Kidney (tissue), 14 donors: ENCODE results near the gene CCDC88C. TPM values are rescaled to one million over a fixed set of nuclear protein-coding genes. Genes with fewer than 3 reads are reported as not detected.
"Not testable (repeated sequence)": the region's sequence is repeated elsewhere in the genome, so short reads cannot be mapped to it uniquely, and the experiment has no call there.

Experiments
- DNase-seq, 5 donors: peaks; one replicate each; pipeline ENCODE4 v3.0.0-alpha.2; 2013 to 2020
- FAIRE-seq: peaks from 2 replicates; lab custom pipeline; 2012; peaks lifted over from hg19 to GRCh38; lab: Jason Lieb, UNC
- H3K27ac ChIP-seq, 2 donors: one replicate each; pipeline ENCODE4 v1.7.0; 2013; ENCODE audit warnings: low read depth in 2 of 2, low read length in 2 of 2, inconsistent platforms in 1 of 2
- H3K27me3 ChIP-seq: one replicate; pipeline ENCODE4 v1.7.1; 2013; ENCODE audit warnings: low read length, inconsistent platforms; ENCODE audit not compliant: control insufficient read depth, insufficient read depth
- H3K36me3 ChIP-seq, 3 donors: one replicate each; pipeline versions ENCODE4 v1.7.0 to v1.7.1; 2013; ENCODE audit warnings: low read length in 3 of 3, control low read depth in 1 of 3, inconsistent platforms in 1 of 3; ENCODE audit not compliant: insufficient read depth in 3 of 3, control insufficient read depth in 2 of 3
- H3K4me1 ChIP-seq, 3 donors: one replicate each; pipeline versions ENCODE4 v1.7.0 to v1.7.1; 2013; ENCODE audit warnings: low read length in 3 of 3, inconsistent platforms in 1 of 3, low read depth in 1 of 3; ENCODE audit not compliant: control insufficient read depth in 2 of 3, insufficient read depth in 2 of 3
- H3K4me3 ChIP-seq, 3 donors: one replicate each; pipeline versions ENCODE4 v1.7.0 to v1.8.1; 2013; ENCODE audit warnings: low read length in 3 of 3, control low read depth in 1 of 3, inconsistent platforms in 1 of 3
- H3K9ac ChIP-seq, 3 donors: one replicate each; pipeline versions ENCODE4 v1.7.0 to v1.7.1; 2013; ENCODE audit warnings: low read length in 3 of 3, control low read depth in 1 of 3, inconsistent platforms in 1 of 3
- H3K9me3 ChIP-seq, 3 donors: one replicate each; pipeline versions ENCODE4 v1.7.0 to v1.7.1; 2013; ENCODE audit warnings: low read length in 3 of 3, control low read depth in 1 of 3, inconsistent platforms in 1 of 3; ENCODE audit not compliant: control insufficient read depth in 2 of 3, insufficient read depth in 1 of 3
- intact Hi-C: fragments of 100-400 bp; cut with DNase I; formaldehyde crosslinking; loops from one replicate; pipeline ENCODE4 v1.11.1; 2022
- polyA plus RNA-seq: library from polyadenylated mRNA; stranded (reverse); fragments of 350-450 nt; fragmentation: Illumina TruSeq; extraction: RNeasy Lipid Tissue Mini Kit (QIAGEN cat#74804); gene quantifications from one replicate; pipeline ENCODE4 v1.2.3, GENCODE V29; 2014; ENCODE audit warnings: low read depth, low replicate concordance; ENCODE audit not compliant: insufficient read depth
- total RNA-seq: library from RNA; stranded (reverse); fragmentation: NEBNext Ultra II Directional; extraction: Animal tissue kit (Norgen Biotek cat#: 25700); gene quantifications from one replicate; pipeline ENCODE4 v1.2.1, GENCODE V29; 2021
- TF ChIP-seq, protein P1 (sequence below): IDR thresholded peaks from 3 replicates; pipeline ENCODE4 v1.5.1; 2012; ENCODE audit warnings: mild to moderate bottlenecking, moderate library complexity, borderline replicate concordance; ENCODE audit not compliant: insufficient read depth; ENCODE audit errors: extremely low read depth
- donor health status: control.
- donor health status: control.
- donor health status: control.
- donor health status: control.
- donor health status: control.
- donor health status: DM: yes; HTN: yes; CAD: no.
- donor health status: Normal renal cell carcinoma (clear cell type).

Gene CCDC88C
- total and polyA plus RNA-seq, 2 donors from 2014 or later, result 6.6 to 32.8 TPM

DNA sequence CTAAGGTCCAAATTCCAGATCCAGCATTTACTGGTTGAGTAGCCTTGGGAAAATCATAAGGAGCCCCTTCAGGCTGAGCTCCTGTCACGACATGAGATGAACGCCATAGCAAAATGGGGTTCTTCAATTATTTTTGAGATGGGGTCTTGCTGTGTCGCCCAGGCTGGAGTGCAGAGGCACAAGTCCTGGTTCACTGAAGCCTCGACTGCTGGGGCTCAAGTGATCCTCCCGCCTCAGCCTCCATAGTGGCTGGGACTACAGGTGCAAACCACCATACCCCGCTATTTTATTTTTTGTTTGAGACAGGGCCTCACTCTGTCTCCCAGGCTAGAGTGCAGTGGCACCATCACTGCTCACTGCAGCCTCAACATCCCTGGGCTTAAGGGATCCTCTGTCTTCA lies 147.4 kb downstream of the CCDC88C start:
- DNase-seq (no peak), FAIRE-seq (no peak)
- no peak overlapping the region for H3K4me3 ChIP-seq
- no peak overlapping the region for H3K9ac ChIP-seq
- no peaks in the 10 kb centered on the region for H3K36me3 ChIP-seq
- intact Hi-C loops, result loop anchor here (5.0 kb wide), 1 partner anchor 93 kb away; no protein-coding TSS in a partner anchor
- H3K9me3 ChIP-seq, result no peaks in the 10 kb centered on the region
- H3K27me3 ChIP-seq, result no peaks in the 10 kb centered on the region
- no peak overlapping the region for H3K27ac ChIP-seq
- H3K4me1 ChIP-seq, result peaks cover 0 to 9% (median 6%) of the 10 kb centered on the region in 3 donors
- TF ChIP-seq, protein P1, sequence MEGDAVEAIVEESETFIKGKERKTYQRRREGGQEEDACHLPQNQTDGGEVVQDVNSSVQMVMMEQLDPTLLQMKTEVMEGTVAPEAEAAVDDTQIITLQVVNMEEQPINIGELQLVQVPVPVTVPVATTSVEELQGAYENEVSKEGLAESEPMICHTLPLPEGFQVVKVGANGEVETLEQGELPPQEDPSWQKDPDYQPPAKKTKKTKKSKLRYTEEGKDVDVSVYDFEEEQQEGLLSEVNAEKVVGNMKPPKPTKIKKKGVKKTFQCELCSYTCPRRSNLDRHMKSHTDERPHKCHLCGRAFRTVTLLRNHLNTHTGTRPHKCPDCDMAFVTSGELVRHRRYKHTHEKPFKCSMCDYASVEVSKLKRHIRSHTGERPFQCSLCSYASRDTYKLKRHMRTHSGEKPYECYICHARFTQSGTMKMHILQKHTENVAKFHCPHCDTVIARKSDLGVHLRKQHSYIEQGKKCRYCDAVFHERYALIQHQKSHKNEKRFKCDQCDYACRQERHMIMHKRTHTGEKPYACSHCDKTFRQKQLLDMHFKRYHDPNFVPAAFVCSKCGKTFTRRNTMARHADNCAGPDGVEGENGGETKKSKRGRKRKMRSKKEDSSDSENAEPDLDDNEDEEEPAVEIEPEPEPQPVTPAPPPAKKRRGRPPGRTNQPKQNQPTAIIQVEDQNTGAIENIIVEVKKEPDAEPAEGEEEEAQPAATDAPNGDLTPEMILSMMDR, result no peak

DNA sequence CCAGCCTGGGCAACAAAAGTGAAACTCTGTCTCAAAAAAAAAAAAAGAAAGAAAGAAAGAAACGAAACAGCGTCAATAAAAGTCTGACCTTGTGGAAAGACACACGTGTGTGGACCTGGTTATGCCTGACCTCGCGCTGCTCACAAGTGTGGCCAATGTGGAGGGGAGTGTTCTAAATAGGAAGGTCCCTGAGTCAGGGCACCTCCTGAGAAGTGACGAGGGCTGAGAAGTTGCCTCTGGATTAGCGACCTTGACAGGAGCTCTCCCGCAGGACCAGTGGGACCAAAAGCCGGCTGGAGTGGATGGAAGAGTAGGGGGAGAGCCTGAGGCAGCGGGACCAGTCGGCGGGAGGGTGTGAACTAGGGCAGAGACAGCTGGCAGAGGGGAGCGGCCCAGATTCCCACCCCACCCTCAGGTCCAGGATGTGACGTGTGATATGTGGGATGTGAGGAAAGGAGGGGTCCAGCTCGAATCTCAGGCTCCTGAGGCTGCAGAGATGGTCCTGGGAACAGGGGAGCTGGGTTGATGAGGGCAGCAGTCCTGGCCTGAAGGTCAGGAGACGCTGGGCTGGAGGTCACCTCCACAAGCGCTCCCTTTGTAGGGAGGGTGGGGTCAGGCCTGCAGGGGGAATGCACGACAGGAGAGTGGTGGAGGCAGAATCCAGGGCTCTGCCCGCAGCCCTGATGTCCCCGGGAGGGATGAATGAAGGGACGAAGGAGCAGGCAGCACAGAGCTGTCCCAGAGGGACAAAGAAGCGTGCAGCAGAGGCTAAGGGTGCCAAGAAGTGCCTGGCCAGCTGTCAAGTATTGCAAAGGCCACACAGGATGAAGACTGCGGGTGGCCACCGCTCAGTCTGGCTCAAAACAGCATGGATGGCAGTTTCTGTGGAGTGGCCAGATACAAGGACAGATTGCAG lies 148.3 kb downstream of the CCDC88C start:
- no peak for FAIRE-seq
- TF ChIP-seq, protein P1, result no peak
- Histone ChIP-seq H3K4me1 (peaks cover 0 to 10% (median 9%) of the 10 kb centered on the region in 3 donors), H3K27me3 (no peaks in the 10 kb centered on the region), H3K9ac (peak overlapping the region in 1 of 3 donors; percentile 26), H3K36me3 (no peaks in the 10 kb centered on the region), H3K27ac (no peak overlapping the region), H3K9me3 (no peaks in the 10 kb centered on the region), H3K4me3 (peak overlapping the region in 1 of 3 donors; percentile 49)
- DNase-seq, result peak in 1 of 5 donors; percentile 78
- intact Hi-C loops, result no loop called here

DNA sequence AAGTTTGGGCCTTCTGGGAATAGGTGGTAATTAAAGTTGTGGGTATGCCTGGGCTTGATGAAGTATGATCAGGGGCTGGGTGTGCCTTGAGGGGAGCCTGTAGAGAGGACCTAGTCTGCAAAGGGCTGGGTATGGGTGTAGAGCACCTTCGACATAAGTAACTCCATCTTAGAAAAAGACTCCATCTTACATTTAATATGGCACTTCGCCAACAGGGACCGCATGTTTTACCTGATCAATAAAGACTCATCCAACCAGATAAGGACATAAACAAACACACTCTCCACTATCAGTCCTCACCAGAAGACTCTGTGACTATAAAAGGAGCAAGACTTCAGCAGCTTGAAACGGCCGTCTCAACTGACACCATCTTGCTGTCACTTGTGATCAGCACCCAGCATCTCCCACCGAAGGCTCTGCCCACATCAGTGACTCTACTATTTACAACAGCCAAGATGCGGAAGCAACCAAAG lies 149.6 kb downstream of the CCDC88C start:
- peaks cover 0 to 10% (median 9%) of the 10 kb centered on the region in 3 donors for H3K4me1 ChIP-seq
- DNase-seq (no peak), FAIRE-seq (no peak)
- H3K9me3 ChIP-seq, result no peaks in the 10 kb centered on the region
- H3K4me3 ChIP-seq, result no peak overlapping the region
- intact Hi-C loops, result no loop called here
- TF ChIP-seq, protein P1, result no peak
- no peaks in the 10 kb centered on the region for H3K27me3 ChIP-seq
- H3K27ac ChIP-seq, result no peak overlapping the region
- no peaks in the 10 kb centered on the region for H3K36me3 ChIP-seq
- H3K9ac ChIP-seq, result no peak overlapping the region

DNA sequence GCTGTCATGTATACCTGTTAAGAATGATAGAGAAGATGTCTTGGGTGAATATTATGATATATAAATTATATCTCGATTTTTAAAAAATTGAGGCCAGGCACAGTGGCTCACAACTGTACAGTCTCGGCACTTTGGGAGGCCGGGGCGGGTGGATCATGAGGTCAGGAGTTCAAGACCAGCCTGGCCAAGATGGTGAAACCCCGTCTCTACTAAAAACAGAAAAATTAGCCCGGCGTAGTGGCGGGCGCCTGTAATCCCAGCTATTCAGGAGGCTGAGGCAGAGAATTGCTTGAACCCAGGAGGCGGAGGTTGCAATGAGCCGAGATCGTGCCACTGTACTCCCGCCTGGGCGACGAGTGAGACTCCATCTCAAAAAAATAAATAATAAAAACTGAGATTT lies 151.3 kb downstream of the CCDC88C start:
- H3K9ac ChIP-seq, H3K36me3 ChIP-seq, intact Hi-C loops, H3K4me3 ChIP-seq, FAIRE-seq, H3K9me3 ChIP-seq, DNase-seq, H3K27ac ChIP-seq, H3K27me3 ChIP-seq: not testable (repeated sequence)
- H3K4me1 ChIP-seq, result peaks cover 0 to 10% (median 9%) of the 10 kb centered on the region in 3 donors
